ENCODE measurements around the gene TSEN15. TPM values are rescaled to one million over a fixed set of nuclear protein-coding genes. Genes with fewer than 3 reads are reported as not detected.

The TSEN15 gene
- total RNA-seq, 1 donor from 2014 or later: 14.3 TPM

DNA sequence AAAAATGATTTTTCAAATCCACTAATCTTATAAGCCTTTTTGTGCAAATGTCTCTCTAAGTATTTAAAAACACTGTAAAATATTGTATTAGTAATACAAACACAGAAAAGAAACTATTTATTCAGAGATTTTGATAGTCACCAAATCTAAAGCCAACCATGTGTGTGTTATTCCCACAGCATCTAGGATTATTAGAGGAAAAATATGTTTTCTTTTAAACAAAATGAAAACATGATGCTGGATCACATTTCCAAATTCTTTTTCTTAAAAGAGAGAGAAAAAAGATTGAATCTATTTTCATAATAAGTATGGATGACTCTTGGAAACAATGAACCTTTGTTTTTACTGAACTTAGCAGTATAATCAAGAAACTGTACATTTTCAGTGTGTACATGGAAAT, 39.3 kb upstream of the TSEN15 start:
- H3K4me1 ChIP-seq: no peaks in the 10 kb centered on the region
- no peak overlapping the region for H3K27ac ChIP-seq
- no peaks in the 10 kb centered on the region for H3K9me3 ChIP-seq
- no peak overlapping the region for H3K4me3 ChIP-seq
- H3K36me3 ChIP-seq: no peaks in the 10 kb centered on the region
- H3K27me3 ChIP-seq: no peaks in the 10 kb centered on the region
- TF ChIP-seq, protein P1, sequence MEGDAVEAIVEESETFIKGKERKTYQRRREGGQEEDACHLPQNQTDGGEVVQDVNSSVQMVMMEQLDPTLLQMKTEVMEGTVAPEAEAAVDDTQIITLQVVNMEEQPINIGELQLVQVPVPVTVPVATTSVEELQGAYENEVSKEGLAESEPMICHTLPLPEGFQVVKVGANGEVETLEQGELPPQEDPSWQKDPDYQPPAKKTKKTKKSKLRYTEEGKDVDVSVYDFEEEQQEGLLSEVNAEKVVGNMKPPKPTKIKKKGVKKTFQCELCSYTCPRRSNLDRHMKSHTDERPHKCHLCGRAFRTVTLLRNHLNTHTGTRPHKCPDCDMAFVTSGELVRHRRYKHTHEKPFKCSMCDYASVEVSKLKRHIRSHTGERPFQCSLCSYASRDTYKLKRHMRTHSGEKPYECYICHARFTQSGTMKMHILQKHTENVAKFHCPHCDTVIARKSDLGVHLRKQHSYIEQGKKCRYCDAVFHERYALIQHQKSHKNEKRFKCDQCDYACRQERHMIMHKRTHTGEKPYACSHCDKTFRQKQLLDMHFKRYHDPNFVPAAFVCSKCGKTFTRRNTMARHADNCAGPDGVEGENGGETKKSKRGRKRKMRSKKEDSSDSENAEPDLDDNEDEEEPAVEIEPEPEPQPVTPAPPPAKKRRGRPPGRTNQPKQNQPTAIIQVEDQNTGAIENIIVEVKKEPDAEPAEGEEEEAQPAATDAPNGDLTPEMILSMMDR (IDR thresholded peaks at IDR 0.05): no peak
- DNase-seq (ENCODE audit: low spot score in 2 of 2): no peak
- intact Hi-C loops (cut with DNase I): no loop called here

DNA sequence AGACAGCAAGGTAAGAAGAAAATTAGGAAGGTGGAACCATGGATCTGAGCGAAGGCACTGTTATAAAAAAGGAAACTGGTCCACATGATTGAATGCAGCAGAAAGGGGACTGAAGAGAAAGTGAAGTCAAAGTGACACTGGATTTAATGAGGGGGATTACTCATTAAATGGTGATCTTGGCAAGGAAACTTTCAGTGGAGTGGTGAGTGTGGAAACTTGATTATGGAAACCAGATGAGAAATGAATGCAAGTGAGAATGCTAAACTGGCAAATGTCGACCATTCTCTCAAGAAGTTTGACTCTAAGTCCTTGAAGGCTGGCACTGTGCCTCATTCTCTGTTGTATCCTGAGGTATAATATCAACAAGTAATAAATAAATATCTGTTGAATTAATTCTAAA, 37.3 kb upstream of the TSEN15 start:
- no peak for DNase-seq (ENCODE audit: low spot score in 2 of 2)

DNA sequence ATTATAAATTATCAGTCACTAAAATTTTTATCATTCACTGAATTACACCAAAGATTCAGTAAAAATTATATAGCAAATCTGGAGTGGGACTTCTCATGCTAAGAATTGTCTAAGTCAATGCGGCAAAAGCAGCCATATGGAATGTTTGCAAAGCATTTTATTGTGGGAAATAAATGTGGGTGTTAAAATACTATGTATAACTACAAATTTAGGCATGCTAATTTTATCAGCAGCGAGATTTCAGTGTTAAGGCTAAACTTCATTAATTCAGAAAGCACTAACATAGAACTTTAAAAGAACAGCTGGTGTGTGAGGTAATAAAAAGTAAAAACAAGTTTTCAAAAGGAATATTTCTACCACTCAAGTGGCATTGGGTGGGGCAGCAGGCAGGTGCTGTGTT, 35.4 kb upstream of the TSEN15 start:
- DNase-seq (ENCODE audit: low spot score in 2 of 2): no peak
- intact Hi-C loops (cut with DNase I): no loop called here
- no peaks in the 10 kb centered on the region for H3K36me3 ChIP-seq
- no peak overlapping the region for H3K27ac ChIP-seq
- no peaks in the 10 kb centered on the region for H3K27me3 ChIP-seq
- H3K4me3 ChIP-seq: no peak overlapping the region
- H3K4me1 ChIP-seq: no peaks in the 10 kb centered on the region
- H3K9me3 ChIP-seq: no peaks in the 10 kb centered on the region
- TF ChIP-seq, protein P1 (IDR thresholded peaks at IDR 0.05): no peak

More for the DNA sequence above, 37.3 kb upstream of the TSEN15 start:
- Histone ChIP-seq H3K27ac (no peak overlapping the region), H3K4me1 (no peaks in the 10 kb centered on the region), H3K9me3 (no peaks in the 10 kb centered on the region), H3K4me3 (no peak overlapping the region), H3K36me3 (no peaks in the 10 kb centered on the region), H3K27me3 (no peaks in the 10 kb centered on the region)
- TF ChIP-seq, protein P1 (IDR thresholded peaks at IDR 0.05): no peak
- intact Hi-C loops (cut with DNase I): no loop called here

DNA sequence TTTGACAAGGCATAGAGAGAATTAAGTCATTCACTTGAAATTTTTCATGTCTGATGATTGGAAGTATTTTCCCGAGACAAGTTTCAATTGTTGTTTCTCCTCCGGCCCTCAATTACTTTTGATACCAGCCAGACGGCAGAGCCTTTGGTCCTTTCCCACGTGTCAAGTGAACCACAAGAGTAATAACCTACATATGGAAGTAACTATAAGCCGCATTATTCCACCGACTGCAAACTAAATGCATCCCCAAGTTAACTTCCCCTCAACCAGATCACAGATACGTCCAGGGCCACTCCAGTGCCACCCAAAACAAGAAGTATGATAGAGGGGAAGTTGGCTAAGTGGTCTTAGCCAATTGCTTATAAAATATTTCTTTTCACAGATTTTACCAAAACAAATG, 34.2 kb upstream of the TSEN15 start:
- Histone ChIP-seq H3K27ac (no peak overlapping the region), H3K27me3 (no peaks in the 10 kb centered on the region), H3K4me3 (no peak overlapping the region), H3K4me1 (no peaks in the 10 kb centered on the region), H3K9me3 (no peaks in the 10 kb centered on the region), H3K36me3 (no peaks in the 10 kb centered on the region)
- intact Hi-C loops (cut with DNase I): no loop called here
- DNase-seq (ENCODE audit: low spot score in 2 of 2): no peak
- TF ChIP-seq, protein P1 (IDR thresholded peaks at IDR 0.05): no peak

DNA sequence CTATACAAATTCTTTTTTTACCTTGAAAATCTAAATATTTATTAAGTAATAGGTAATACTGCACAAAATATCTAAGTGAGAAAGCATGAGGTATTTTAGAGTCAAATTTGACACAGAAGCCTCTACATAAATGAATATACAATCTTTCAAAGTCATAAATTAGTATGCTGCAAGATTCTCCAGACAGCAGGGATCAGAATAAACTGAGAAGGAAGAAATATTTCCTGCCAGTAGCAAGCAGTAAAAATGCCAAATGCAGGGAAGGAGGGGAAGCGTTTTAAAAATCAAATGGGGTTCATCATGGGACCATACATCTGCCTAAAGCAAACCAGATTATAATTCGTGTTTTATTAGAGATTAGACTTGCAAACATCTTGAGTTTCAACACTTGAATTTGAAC, 32.9 kb upstream of the TSEN15 start:
- no peaks in the 10 kb centered on the region for H3K4me1 ChIP-seq
- DNase-seq (ENCODE audit: low spot score in 2 of 2): no peak
- intact Hi-C loops (cut with DNase I): no loop called here
- TF ChIP-seq, protein P1 (IDR thresholded peaks at IDR 0.05): no peak
- no peaks in the 10 kb centered on the region for H3K27me3 ChIP-seq
- H3K36me3 ChIP-seq: no peaks in the 10 kb centered on the region
- H3K4me3 ChIP-seq: no peak overlapping the region
- H3K9me3 ChIP-seq: no peaks in the 10 kb centered on the region
- no peak overlapping the region for H3K27ac ChIP-seq

DNA sequence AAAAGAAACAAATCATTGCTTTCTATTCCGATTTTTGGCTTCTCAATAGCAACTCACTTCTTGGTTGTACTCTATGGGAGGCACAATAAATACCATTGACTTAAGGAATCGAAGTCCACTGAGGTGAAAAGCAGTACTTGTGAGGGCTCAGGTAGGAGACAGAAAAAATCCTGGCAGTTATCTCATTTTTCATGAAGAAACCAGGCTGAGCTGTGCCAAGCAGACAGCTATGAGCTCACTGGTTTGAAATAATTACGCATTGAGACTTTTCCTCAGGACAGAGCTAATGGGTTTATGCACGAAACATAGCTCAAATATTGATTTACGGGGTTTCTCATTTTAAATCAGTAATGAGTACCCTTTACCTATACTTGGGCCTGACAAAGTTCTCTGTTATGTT, 32.5 kb upstream of the TSEN15 start:
- H3K4me1 ChIP-seq: no peaks in the 10 kb centered on the region
- no peaks in the 10 kb centered on the region for H3K27me3 ChIP-seq
- TF ChIP-seq, protein P1 (IDR thresholded peaks at IDR 0.05): no peak
- H3K9me3 ChIP-seq: no peaks in the 10 kb centered on the region
- intact Hi-C loops (cut with DNase I): no loop called here
- no peak overlapping the region for H3K4me3 ChIP-seq
- DNase-seq (ENCODE audit: low spot score in 2 of 2): no peak
- H3K36me3 ChIP-seq: no peaks in the 10 kb centered on the region
- H3K27ac ChIP-seq: no peak overlapping the region
